Activated naive CD4-positive, alpha-beta T cell treated with Interleukin-2 at 50 U/mL for 16 hours (primary cell): ENCODE results near the gene FSD1L.

Experiments
- DNase-seq: peaks from one replicate; pipeline ENCODE4 v3.0.0-alpha.2; 2020

Gene FSD1L

GRCh38 chr9:105436783-105437182, 11.1 kb upstream of the FSD1L start:
- no peak for DNase-seq

GRCh38 chr9:105437704-105438103, 10.1 kb upstream of the FSD1L start:
- no peak for DNase-seq

- no peak for DNase-seq
Observed at GRCh38 chr9:105438141-105438806, 9.6 kb upstream of the FSD1L start.

GRCh38 chr9:105439428-105439827, 8.4 kb upstream of the FSD1L start:
- DNase-seq, result no peak

GRCh38 chr9:105441616-105442160, 6.1 kb upstream of the FSD1L start:
- no peak for DNase-seq

- DNase-seq, result no peak
Observed at GRCh38 chr9:105443121-105443520, 4.7 kb upstream of the FSD1L start.

- DNase-seq, result no peak
Observed at GRCh38 chr9:105444130-105444529, 3.7 kb upstream of the FSD1L start.

GRCh38 chr9:105445203-105445881, 2.5 kb upstream of the FSD1L start:
- DNase-seq, result no peak

GRCh38 chr9:105447386-105447813, 434 bp upstream of the FSD1L start:
- no peak for DNase-seq

- no peak for DNase-seq
Observed at GRCh38 chr9:105449081-105449480, 1.2 kb downstream of the FSD1L start.

GRCh38 chr9:105452185-105452584, 4.4 kb downstream of the FSD1L start:
- DNase-seq, result no peak

- no peak for DNase-seq
Observed at GRCh38 chr9:105455836-105456475, 8.1 kb downstream of the FSD1L start.

- no peak for DNase-seq
Observed at GRCh38 chr9:105457560-105458294, 9.9 kb downstream of the FSD1L start.

GRCh38 chr9:105458404-105458803, 10.6 kb downstream of the FSD1L start:
- DNase-seq, result no peak

GRCh38 chr9:105459336-105459735, 11.5 kb downstream of the FSD1L start:
- DNase-seq, result no peak

- no peak for DNase-seq
Observed at GRCh38 chr9:105466898-105467455, 19.1 kb downstream of the FSD1L start.

GRCh38 chr9:105468875-105469274, 21.0 kb downstream of the FSD1L start:
- no peak for DNase-seq

- no peak for DNase-seq
Observed at GRCh38 chr9:105473221-105473620, 25.4 kb downstream of the FSD1L start.

- DNase-seq, result no peak
Observed at GRCh38 chr9:105475302-105475701, 27.5 kb downstream of the FSD1L start.

- DNase-seq, result no peak
Observed at GRCh38 chr9:105479846-105480245, 32.0 kb downstream of the FSD1L start.

- DNase-seq, result no peak
Observed at GRCh38 chr9:105483618-105484017, 35.8 kb downstream of the FSD1L start.

- no peak for DNase-seq
Observed at GRCh38 chr9:105484226-105484625, 36.4 kb downstream of the FSD1L start.

GRCh38 chr9:105485131-105485530, 37.3 kb downstream of the FSD1L start:
- DNase-seq, result no peak
